HCT116 (cell line): Measurements from ENCODE around the gene MAPK8IP1. TPM values are rescaled to one million over a fixed set of nuclear protein-coding genes. Genes with fewer than 3 reads are reported as not detected.

Source experiments
- ATAC-seq: fragments of 200-7000 bp; cut with Tn5 transposase; 2 replicates; pipeline ENCODE4 v1.9.1; 2020; ENCODE audit warnings: mild to moderate bottlenecking, moderate library complexity
- BruUV-seq: library from RNA; stranded (reverse); fragments of 400-500 nt; replicated peaks from 2 replicates; lab custom pipeline; 2021; lab: Mats Ljungman, UMichigan
- CTCF ChIA-PET: fragments of 300-600 bp; sonication (Branson Sonifier 250); formaldehyde crosslinking; loops from one replicate; lab custom pipeline; 2021; ENCODE audit warnings: antibody characterized with exemption; lab: Charles Lee
- POLR2A ChIA-PET: fragments of 300-600, 350-600 bp; sonication (Branson Sonifier 250); formaldehyde crosslinking; loops from one replicate; lab custom pipeline; 2021; ENCODE audit warnings: antibody characterized with exemption; lab: Charles Lee
- RAD21 ChIA-PET, 2 experiments: fragments of 300-600 bp; sonication (Branson Sonifier 250); formaldehyde crosslinking; loops; one replicate each; lab custom pipeline; 2023; ENCODE audit warnings: low total read pairs in 2 of 2; ENCODE audit not compliant: uncharacterized antibody in 2 of 2, unreplicated experiment in 2 of 2, low non-redundant PET in 1 of 2; lab: Charles Lee
- DNase-seq: peaks from one replicate; pipeline ENCODE4 v3.0.0-alpha.2; 2010; ENCODE audit warnings: low read depth, low spot score
- H2AFZ ChIP-seq: fragments of 200-600 bp; shearing (Covaris generic), sonication (generic); 2 replicates; pipeline ENCODE4 v1.6.1; 2017; ENCODE audit warnings: low read depth, mixed run types, mixed read lengths, antibody characterized with exemption, low read length; ENCODE audit not compliant: poor library complexity, severe bottlenecking
- H3K27ac ChIP-seq: 2 replicates; pipeline ENCODE4 v1.5.1; 2012; ENCODE audit warnings: low read depth, low read length
- H3K27me3 ChIP-seq: fragments of 200-600 bp; sonication (generic); 2 replicates; pipeline ENCODE4 v1.6.1; 2016; ENCODE audit warnings: mixed run types, low read length, mixed read lengths; ENCODE audit not compliant: insufficient read depth
- H3K36me3 ChIP-seq, 2 experiments: fragments of 200-500 bp in 1 of 2; fragments of 200-600 bp in 1 of 2; sonication (Bioruptor generic) in 1 of 2; sonication (generic) in 1 of 2; 2 replicates each; pipeline versions ENCODE4 v1.5.1 to v1.6.1; 2014 to 2016; ENCODE audit warnings: low read length in 2 of 2, inconsistent platforms in 1 of 2, mixed read lengths in 1 of 2, mixed run types in 1 of 2; ENCODE audit not compliant: insufficient read depth in 2 of 2, control insufficient read depth in 1 of 2
- H3K4me1 ChIP-seq, 2 experiments: fragments of 200-600 bp in 1 of 2; sonication (generic) in 1 of 2; 2 replicates each; pipeline versions ENCODE4 v1.5.1 to v1.6.1; 2012 to 2017; ENCODE audit warnings: low read length in 2 of 2, inconsistent platforms in 1 of 2, mild to moderate bottlenecking in 1 of 2, mixed read lengths in 1 of 2, mixed run types in 1 of 2, moderate library complexity in 1 of 2; ENCODE audit not compliant: insufficient read depth in 2 of 2, control insufficient read depth in 1 of 2
- H3K4me2 ChIP-seq: fragments of 200-600 bp; sonication (generic); 2 replicates; pipeline ENCODE4 v1.6.1; 2017; ENCODE audit warnings: mixed run types, low read length, mixed read lengths
- H3K4me3 ChIP-seq, 2 experiments: fragments of 200-600 bp in 1 of 2; sonication (generic) in 1 of 2; replicated peaks in 1 of 2; 2 replicates each; pipeline ENCODE4 v1.5.1; 2011 to 2016; ENCODE audit warnings: low read length in 2 of 2, control low read depth in 1 of 2, low read depth in 1 of 2, mild to moderate bottlenecking in 1 of 2, mixed read lengths in 1 of 2, mixed run types in 1 of 2
- H3K79me2 ChIP-seq: fragments of 200-600 bp; sonication (generic); 2 replicates; pipeline ENCODE4 v1.6.1; 2017; ENCODE audit warnings: mild to moderate bottlenecking, mixed run types, low read length, moderate library complexity, mixed read lengths; ENCODE audit not compliant: insufficient read depth
- H3K9ac ChIP-seq: fragments of 200-600 bp; sonication (generic); 2 replicates; pipeline ENCODE4 v1.6.1; 2016; ENCODE audit warnings: low read length, mixed read lengths
- H3K9me2 ChIP-seq: fragments of 200-600 bp; sonication (generic), shearing (Covaris generic); 2 replicates; pipeline ENCODE4 v1.6.1; 2017; ENCODE audit warnings: mixed run types, mild to moderate bottlenecking, moderate library complexity; ENCODE audit not compliant: insufficient read depth
- H3K9me3 ChIP-seq, 2 experiments: fragments of 200-500 bp in 1 of 2; fragments of 200-600 bp in 1 of 2; sonication (Bioruptor generic) in 1 of 2; sonication (generic) in 1 of 2; 2 replicates each; pipeline ENCODE4 v1.6.1; 2014 to 2017; ENCODE audit warnings: low read length in 2 of 2, mixed read lengths in 2 of 2, inconsistent platforms in 1 of 2, low read depth in 1 of 2, mild to moderate bottlenecking in 1 of 2, mixed run types in 1 of 2, moderate library complexity in 1 of 2; ENCODE audit not compliant: control insufficient read depth in 1 of 2, insufficient read depth in 1 of 2
- H4K20me1 ChIP-seq: fragments of 200-600 bp; sonication (generic), shearing (Covaris generic); 2 replicates; pipeline ENCODE4 v1.6.1; 2017; ENCODE audit warnings: mixed run types, mild to moderate bottlenecking, moderate library complexity; ENCODE audit not compliant: insufficient read depth
- ATF3 ChIP-seq: IDR thresholded peaks from 2 replicates; pipeline ENCODE4 v1.6.1; 2012
- CBX3 ChIP-seq: IDR thresholded peaks from 2 replicates; pipeline ENCODE4 v1.6.1; 2012; ENCODE audit warnings: low read depth
- EZH2 ChIP-seq: fragments of 200-600 bp; sonication (generic); IDR thresholded peaks from 2 replicates; pipeline ENCODE4 v1.6.1; 2017; ENCODE audit warnings: antibody characterized with exemption, mixed run types
- EZH2phosphoT487 ChIP-seq: fragments of 200-600 bp; IDR thresholded peaks from 2 replicates; pipeline ENCODE4 v1.6.1; 2018; ENCODE audit warnings: antibody characterized with exemption, borderline replicate concordance
- MAX ChIP-seq: IDR thresholded peaks from 2 replicates; pipeline ENCODE4 v1.6.1; 2012
- POLR2A ChIP-seq: IDR thresholded peaks from 2 replicates; pipeline ENCODE4 v1.7.0; 2011; ENCODE audit warnings: borderline replicate concordance; ENCODE audit not compliant: insufficient read depth, insufficient read length; ENCODE audit errors: extremely low read depth
- POLR2AphosphoS5 ChIP-seq: IDR thresholded peaks from 2 replicates; pipeline ENCODE4 v1.6.1; 2011; ENCODE audit warnings: mild to moderate bottlenecking, low read depth, low read length, moderate library complexity
- SRF ChIP-seq: IDR thresholded peaks from 2 replicates; pipeline ENCODE4 v1.6.1; 2012; ENCODE audit warnings: low read depth
- TCF7L2 ChIP-seq: IDR thresholded peaks from 2 replicates; pipeline ENCODE4 v1.7.0; 2011; ENCODE audit warnings: borderline replicate concordance, inconsistent platforms; ENCODE audit not compliant: insufficient read depth, insufficient read length; ENCODE audit errors: extremely low read depth
- YY1 ChIP-seq: IDR thresholded peaks from 2 replicates; pipeline ENCODE4 v1.6.1; 2011; ENCODE audit warnings: low read length, low read depth, moderate library complexity, mild to moderate bottlenecking; ENCODE audit not compliant: insufficient replicate concordance; ENCODE audit errors: extremely low read depth
- ZBTB33 ChIP-seq: IDR thresholded peaks from 2 replicates; pipeline ENCODE4 v1.6.1; 2011; ENCODE audit warnings: mild to moderate bottlenecking, low read length, moderate library complexity; ENCODE audit not compliant: insufficient replicate concordance; ENCODE audit errors: extremely low read depth
- ZNF274 ChIP-seq: fragments of 200-500 bp; sonication (Bioruptor generic); IDR thresholded peaks from 2 replicates; pipeline ENCODE4 v1.6.1; 2014; ENCODE audit warnings: mild to moderate bottlenecking, low read depth, low read length, inconsistent platforms
- intact Hi-C: fragments of 100-400 bp; cut with micrococcal nuclease; formaldehyde crosslinking; loops from 2 replicates; pipeline ENCODE4 v1.10.0; 2022
- total RNA-seq: library from RNA; stranded (reverse); gene quantifications from one replicate; pipeline ENCODE4 v1.2.1, GENCODE V29; 2021; ENCODE audit not compliant: unreplicated experiment

Gene MAPK8IP1
- total RNA-seq, 1 experiment from 2014 or later: 10.1 TPM

GRCh38 chr11:45907911-45908370, 22.5 kb downstream of the MAPK8IP1 start:
- Histone ChIP-seq H3K27ac (no peak overlapping the region), H4K20me1 (no peaks in the 10 kb centered on the region), H3K27me3 (no peaks in the 10 kb centered on the region), H3K4me3 (no peak overlapping the region), H3K9ac (no peak overlapping the region), H3K9me2 (no peaks in the 10 kb centered on the region), H3K4me2 (no peak overlapping the region), H3K9me3 (no peaks in the 10 kb centered on the region), H3K36me3 (no peaks in the 10 kb centered on the region; a peak in 1 of 4 replicates), H2AFZ (no peak overlapping the region), H3K4me1 (no peaks in the 10 kb centered on the region), H3K79me2 (no peaks in the 10 kb centered on the region)
- BruUV-seq: no TSS peak
- ChIA-PET POLR2A (no interaction called here), CTCF (no interaction called here), RAD21 (interaction anchor here in 1 of 2 experiments (0.6 kb wide), 1 partner anchor 9 kb away, joined by 5 read pairs; the partner anchor contains the start of gene PEX16)
- ATAC-seq (peak; percentile 18; the same call in 1 of the 2 replicates), DNase-seq (no peak)
- intact Hi-C loops: no loop called here
- TF ChIP-seq ZBTB33 (no peak), YY1 (no peak), SRF (no peak), ZNF274 (no peak), POLR2AphosphoS5 (no peak), POLR2A (no peak), EZH2 (no peak), EZH2phosphoT487 (no peak), TCF7L2 (no peak), CBX3 (no peak), MAX (no peak), ATF3 (no peak)
